Body of pancreas (tissue), 4 donors: Measurements from ENCODE around the gene GPR108. TPM values are rescaled to one million over a fixed set of nuclear protein-coding genes. Genes with fewer than 3 reads are reported as not detected.
"Not testable (repeated sequence)": the region's sequence is repeated elsewhere in the genome, so short reads cannot be mapped to it uniquely, and the experiment has no call there.

Experiments
- ATAC-seq: fragments of 150-250 bp; one replicate; pipeline ENCODE4 v1.9.1; 2016
- DNase-seq, 4 donors: peaks; one replicate each; pipeline ENCODE4 v3.0.0-alpha.2; 2019
- H3K27ac ChIP-seq, 4 donors: fragments of 200-600 bp; sonication (generic); 1 replicate in 3 of 4; 2 replicates in 1 of 4; pipeline versions ENCODE4 v1.5.1 to v1.6.1; 2016 to 2019; ENCODE audit warnings: mild to moderate bottlenecking in 1 of 4, mixed read lengths in 1 of 4, moderate library complexity in 1 of 4
- H3K27me3 ChIP-seq, 2 donors: fragments of 200-600 bp; sonication (generic); one replicate each; pipeline ENCODE4 v1.6.0; 2016; ENCODE audit warnings: mild to moderate bottlenecking in 1 of 2
- H3K36me3 ChIP-seq, 2 donors: fragments of 200-600 bp; sonication (generic); replicated peaks in 1 of 2; 2 replicates each; pipeline ENCODE4 v1.5.1; 2016; ENCODE audit warnings: low read depth in 2 of 2; ENCODE audit not compliant: insufficient read depth in 1 of 2
- H3K4me1 ChIP-seq: fragments of 200-600 bp; sonication (generic); one replicate; pipeline ENCODE4 v1.6.0; 2016
- H3K4me3 ChIP-seq, 2 donors: fragments of 200-600 bp; sonication (generic); 1 replicate in 1 of 2; 2 replicates in 1 of 2; pipeline ENCODE4 v1.5.1; 2016 to 2019
- H3K9me3 ChIP-seq, 3 donors: fragments of 200-600 bp; sonication (generic); 1 replicate in 2 of 3; 2 replicates in 1 of 3; pipeline ENCODE4 v1.5.1; 2016
- CTCF ChIP-seq, 7 experiments: fragments of 450-650 bp in 4 of 7; fragments of 200-600 bp in 3 of 7; sonication (generic) in 3 of 7; IDR thresholded peaks; one replicate each; pipeline ENCODE4 v1.5.1; 2016 to 2019; ENCODE audit warnings: antibody characterized with exemption in 7 of 7
- POLR2A ChIP-seq, 3 donors: fragments of 450-650 bp; IDR thresholded peaks; one replicate each; pipeline ENCODE4 v1.6.1; 2016; ENCODE audit warnings: antibody characterized with exemption in 3 of 3, mild to moderate bottlenecking in 2 of 3
- WGBS, 2 donors: methylation state at CpG; one replicate each; pipeline ENCODE4 v1.1.5; 2017; 5-methylcytosine and 5-hydroxymethylcytosine counted together
- intact Hi-C: fragments of 100-400 bp; cut with DNase I; formaldehyde crosslinking; loops from one replicate; pipeline ENCODE4 v1.15.1; 2023
- total RNA-seq, 2 donors: library from RNA; depleted of rRNA; stranded (reverse); fragments of >200 nt; gene quantifications; one replicate each; pipeline ENCODE4 v1.1.0, GENCODE V29; 2016

GPR108 gene
- total RNA-seq, 2 donors from 2014 or later = 68.2 to 75.8 TPM

GRCh38 chr19:6774821-6775707, 37.7 kb upstream of the GPR108 start:
- intact Hi-C loops = loop anchor here (10.0 kb wide), 1 partner anchor 90 kb away; no protein-coding TSS in a partner anchor

GRCh38 chr19:6773323-6773931, 36.0 kb upstream of the GPR108 start:
- no peak for TF ChIP-seq POLR2A (IDR thresholded peaks at IDR 0.05)
- TF ChIP-seq CTCF (IDR thresholded peaks at IDR 0.05) = no peak
- WGBS, 2 donors = 0 to 49% methylated on average over 1 to 8 of the region's 8 CpGs
- Histone ChIP-seq H3K27me3 (no peaks in the 10 kb centered on the region), H3K4me3 (peak overlapping the region in 1 of 2 donors; percentile 32), H3K9me3 (no peaks in the 10 kb centered on the region), H3K27ac (peak overlapping the region in 1 of 4 donors; percentile 50), H3K4me1 (no peaks in the 10 kb centered on the region), H3K36me3 (no peaks in the 10 kb centered on the region)
- intact Hi-C loops = loop anchor here (10.0 kb wide), 1 partner anchor 91 kb away; no protein-coding TSS in a partner anchor
- ATAC-seq (no peak), DNase-seq (peak in 1 of 4 donors; percentile 35)

More at GRCh38 chr19:6774821-6775707, 37.7 kb upstream of the GPR108 start:
- ATAC-seq (no peak), DNase-seq (peak in 1 of 4 donors; percentile 51)
- no peak overlapping the region for H3K4me3 ChIP-seq
- H3K36me3 ChIP-seq = no peaks in the 10 kb centered on the region
- no peaks in the 10 kb centered on the region for H3K9me3 ChIP-seq
- 62 to 77% methylated on average over 8 to 11 of the region's 11 CpGs for WGBS, 2 donors
- no peaks in the 10 kb centered on the region for H3K4me1 ChIP-seq
- no peak overlapping the region for H3K27ac ChIP-seq
- TF ChIP-seq POLR2A (IDR thresholded peaks at IDR 0.05) = no peak
- TF ChIP-seq CTCF (IDR thresholded peaks at IDR 0.05) = no peak
- no peaks in the 10 kb centered on the region for H3K27me3 ChIP-seq

DNA sequence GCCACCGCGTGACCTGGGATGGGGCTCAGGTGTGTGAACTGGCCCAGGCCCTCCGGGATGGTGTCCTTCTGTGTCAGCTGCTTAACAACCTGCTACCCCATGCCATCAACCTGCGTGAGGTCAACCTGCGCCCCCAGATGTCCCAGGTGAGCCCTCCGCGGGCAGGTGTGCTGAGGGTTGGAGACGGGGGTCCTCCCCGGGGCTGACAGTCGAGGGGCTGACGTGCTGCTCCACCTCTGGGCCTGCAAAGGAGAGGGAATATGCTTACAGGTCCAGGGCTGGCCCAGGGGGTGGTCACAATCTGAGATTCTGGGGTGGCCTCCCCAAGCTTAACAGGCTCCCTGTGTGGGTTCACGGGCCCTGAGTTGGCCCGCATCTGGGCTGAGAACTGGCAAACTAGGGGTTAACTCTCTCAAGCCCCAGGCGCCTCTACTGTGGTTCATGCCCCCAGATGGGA, 35.5 kb upstream of the GPR108 start:
- H3K36me3 ChIP-seq = no peaks in the 10 kb centered on the region
- no peaks in the 10 kb centered on the region for H3K27me3 ChIP-seq
- WGBS, 2 donors = 43% methylated on average over 6 of the region's 14 CpGs; no CpG with 5 or more reads in 1 of the 2 donors
- ATAC-seq (no peak), DNase-seq (no peak)
- H3K9me3 ChIP-seq = no peaks in the 10 kb centered on the region
- peak overlapping the region in 1 of 4 donors; percentile 50 for H3K27ac ChIP-seq
- peaks cover 3% of the 10 kb centered on the region for H3K4me1 ChIP-seq
- no peak for TF ChIP-seq CTCF (IDR thresholded peaks at IDR 0.05)
- no peak for TF ChIP-seq POLR2A (IDR thresholded peaks at IDR 0.05)
- H3K4me3 ChIP-seq = peak overlapping the region in 1 of 2 donors; percentile 5
- intact Hi-C loops = loop anchor here (10.0 kb wide), 1 partner anchor 92 kb away; no protein-coding TSS in a partner anchor

- peak in 1 of 4 donors; percentile 65 for DNase-seq
- H3K4me3 ChIP-seq = peak within 1 kb of the TSS in 1 of 2 donors; percentile 32
- ATAC-seq = no peak
- H3K4me1 ChIP-seq = peaks cover 9% of the 10 kb centered on the region
- WGBS, 2 donors = 44 to 56% methylated on average over 12 to 22 of the region's 25 CpGs
- no peaks in the 10 kb centered on the region for H3K27me3 ChIP-seq
- H3K36me3 ChIP-seq = no peaks in the 10 kb centered on the region
- no peaks in the 10 kb centered on the region for H3K9me3 ChIP-seq
- H3K27ac ChIP-seq = peak within 1 kb of the TSS in 1 of 4 donors; percentile 50
- intact Hi-C loops = loop anchor here (10.0 kb wide), 1 partner anchor 93 kb away; no protein-coding TSS in a partner anchor
- TF ChIP-seq POLR2A (IDR thresholded peaks at IDR 0.05) (peak in 1 of 3 donors; percentile 47), CTCF (IDR thresholded peaks at IDR 0.05) (no peak)
These were observed 34.9 kb upstream of the GPR108 start, which contains the start of gene VAV1 for GRCh38 chr19:6772028-6772865. Gene VAV1, plus strand, starts transcription at chr19:6772708. Its CDS starts 100 bp downstream, at chr19:6772808.

GRCh38 chr19:6771648-6772027, 34.3 kb upstream of the GPR108 start:
- 88 to 93% methylated on average over 5 to 7 of the region's 7 CpGs for WGBS, 2 donors

More at GRCh38 chr19:6771648-6772027, 34.3 kb upstream of the GPR108 start:
- not testable (repeated sequence) for H3K27ac ChIP-seq, DNase-seq, H3K9me3 ChIP-seq, ATAC-seq, H3K36me3 ChIP-seq, H3K27me3 ChIP-seq, H3K4me3 ChIP-seq
- intact Hi-C loops = loop anchor here (10.0 kb wide), 1 partner anchor 93 kb away; no protein-coding TSS in a partner anchor
- peaks cover 15% of the 10 kb centered on the region for H3K4me1 ChIP-seq
